A549 (cell line): ENCODE measurements around the gene SATB2.

Experiments used
- CBX8 ChIP-seq: fragments of 200-600 bp; sonication (generic); IDR thresholded peaks from 2 replicates; pipeline ENCODE4 v1.6.1; 2016
- CTCF ChIP-seq: fragments of >200 bp; sonication (Bioruptor Twin); formaldehyde crosslinking; IDR thresholded peaks from 3 replicates; pipeline ENCODE4 v1.5.1; 2016
- ELK1 ChIP-seq: fragments of 150-350 bp; IDR thresholded peaks from 2 replicates; pipeline ENCODE4 v1.6.1; 2014; ENCODE audit warnings: low read depth, mild to moderate bottlenecking, low read length
- JUN ChIP-seq, 2 experiments: fragments of >200 bp; sonication (Bioruptor Twin); formaldehyde crosslinking; IDR thresholded peaks; 2 replicates in 1 of 2; 3 replicates in 1 of 2; pipeline ENCODE4 v1.6.1; 2016 to 2017
- JUNB ChIP-seq: fragments of >200 bp; sonication (Bioruptor Twin); formaldehyde crosslinking; IDR thresholded peaks from 2 replicates; pipeline ENCODE4 v1.6.1; 2016
- MYC ChIP-seq: IDR thresholded peaks from 2 replicates; pipeline ENCODE4 v1.6.1; 2012; ENCODE audit warnings: mild to moderate bottlenecking, inconsistent platforms, low read length, improper control_type of control experiment, borderline replicate concordance
- POLR2A ChIP-seq: IDR thresholded peaks from 2 replicates; pipeline ENCODE4 v1.6.1; 2012; ENCODE audit warnings: mild to moderate bottlenecking, low read length
- POLR2AphosphoS2 ChIP-seq: conservative IDR thresholded peaks from 2 replicates; pipeline ENCODE4 v1.6.1; 2012; ENCODE audit warnings: low read length, improper control_type of control experiment, inconsistent platforms
- TF ChIP-seq, protein P1 (sequence below): IDR thresholded peaks from 2 replicates; pipeline ENCODE4 v1.6.1; 2012; ENCODE audit warnings: low read depth, borderline replicate concordance
- TF ChIP-seq, protein P2 (sequence below): fragments of 200-600 bp; sonication (generic); IDR thresholded peaks from 2 replicates; pipeline ENCODE4 v1.6.1; 2016; ENCODE audit warnings: antibody characterized with exemption, mild to moderate bottlenecking, moderate library complexity
- TF ChIP-seq, protein P3 (sequence below): IDR thresholded peaks from 2 replicates; pipeline ENCODE4 v1.6.1; 2012

DNA sequence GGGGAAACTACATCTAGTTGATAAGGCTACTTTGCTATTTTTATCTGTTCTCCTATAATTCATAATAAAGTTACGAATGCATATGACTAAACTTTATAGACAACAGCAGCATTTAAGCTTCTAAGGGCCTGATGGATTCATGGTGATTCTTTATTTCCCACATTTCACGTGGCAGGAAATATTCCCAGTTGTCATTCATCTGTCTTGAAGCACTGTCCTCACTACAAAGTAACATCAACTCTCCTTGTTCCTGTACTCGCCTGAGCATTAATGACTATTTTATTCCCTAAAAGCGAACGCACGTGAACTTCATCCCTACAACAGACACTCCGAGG lies 2.6 kb downstream of the SATB2 start:
- TF ChIP-seq MYC (no peak), CTCF (no peak), POLR2AphosphoS2 (no peak), POLR2A (no peak), JUNB (no peak), CBX8 (no peak), JUN (IDR thresholded peaks at IDR 0.05) (no peak), ELK1 (no peak)
- TF ChIP-seq, protein P1, sequence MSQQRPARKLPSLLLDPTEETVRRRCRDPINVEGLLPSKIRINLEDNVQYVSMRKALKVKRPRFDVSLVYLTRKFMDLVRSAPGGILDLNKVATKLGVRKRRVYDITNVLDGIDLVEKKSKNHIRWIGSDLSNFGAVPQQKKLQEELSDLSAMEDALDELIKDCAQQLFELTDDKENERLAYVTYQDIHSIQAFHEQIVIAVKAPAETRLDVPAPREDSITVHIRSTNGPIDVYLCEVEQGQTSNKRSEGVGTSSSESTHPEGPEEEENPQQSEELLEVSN, result no peak
- TF ChIP-seq, protein P2, sequence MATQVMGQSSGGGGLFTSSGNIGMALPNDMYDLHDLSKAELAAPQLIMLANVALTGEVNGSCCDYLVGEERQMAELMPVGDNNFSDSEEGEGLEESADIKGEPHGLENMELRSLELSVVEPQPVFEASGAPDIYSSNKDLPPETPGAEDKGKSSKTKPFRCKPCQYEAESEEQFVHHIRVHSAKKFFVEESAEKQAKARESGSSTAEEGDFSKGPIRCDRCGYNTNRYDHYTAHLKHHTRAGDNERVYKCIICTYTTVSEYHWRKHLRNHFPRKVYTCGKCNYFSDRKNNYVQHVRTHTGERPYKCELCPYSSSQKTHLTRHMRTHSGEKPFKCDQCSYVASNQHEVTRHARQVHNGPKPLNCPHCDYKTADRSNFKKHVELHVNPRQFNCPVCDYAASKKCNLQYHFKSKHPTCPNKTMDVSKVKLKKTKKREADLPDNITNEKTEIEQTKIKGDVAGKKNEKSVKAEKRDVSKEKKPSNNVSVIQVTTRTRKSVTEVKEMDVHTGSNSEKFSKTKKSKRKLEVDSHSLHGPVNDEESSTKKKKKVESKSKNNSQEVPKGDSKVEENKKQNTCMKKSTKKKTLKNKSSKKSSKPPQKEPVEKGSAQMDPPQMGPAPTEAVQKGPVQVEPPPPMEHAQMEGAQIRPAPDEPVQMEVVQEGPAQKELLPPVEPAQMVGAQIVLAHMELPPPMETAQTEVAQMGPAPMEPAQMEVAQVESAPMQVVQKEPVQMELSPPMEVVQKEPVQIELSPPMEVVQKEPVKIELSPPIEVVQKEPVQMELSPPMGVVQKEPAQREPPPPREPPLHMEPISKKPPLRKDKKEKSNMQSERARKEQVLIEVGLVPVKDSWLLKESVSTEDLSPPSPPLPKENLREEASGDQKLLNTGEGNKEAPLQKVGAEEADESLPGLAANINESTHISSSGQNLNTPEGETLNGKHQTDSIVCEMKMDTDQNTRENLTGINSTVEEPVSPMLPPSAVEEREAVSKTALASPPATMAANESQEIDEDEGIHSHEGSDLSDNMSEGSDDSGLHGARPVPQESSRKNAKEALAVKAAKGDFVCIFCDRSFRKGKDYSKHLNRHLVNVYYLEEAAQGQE, result no peak
- TF ChIP-seq, protein P3, sequence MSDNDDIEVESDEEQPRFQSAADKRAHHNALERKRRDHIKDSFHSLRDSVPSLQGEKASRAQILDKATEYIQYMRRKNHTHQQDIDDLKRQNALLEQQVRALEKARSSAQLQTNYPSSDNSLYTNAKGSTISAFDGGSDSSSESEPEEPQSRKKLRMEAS, result no peak
